ENCODE results near the gene FARS2. TPM values are rescaled to one million over a fixed set of nuclear protein-coding genes. Genes with fewer than 3 reads are reported as not detected.

Gene FARS2
- total and polyA plus RNA-seq, 2 of the 13 experiments (the other 11 are each of a cell fraction or from before 2014, with no cell fraction given), result 15.4 to 26.0 TPM

DNA sequence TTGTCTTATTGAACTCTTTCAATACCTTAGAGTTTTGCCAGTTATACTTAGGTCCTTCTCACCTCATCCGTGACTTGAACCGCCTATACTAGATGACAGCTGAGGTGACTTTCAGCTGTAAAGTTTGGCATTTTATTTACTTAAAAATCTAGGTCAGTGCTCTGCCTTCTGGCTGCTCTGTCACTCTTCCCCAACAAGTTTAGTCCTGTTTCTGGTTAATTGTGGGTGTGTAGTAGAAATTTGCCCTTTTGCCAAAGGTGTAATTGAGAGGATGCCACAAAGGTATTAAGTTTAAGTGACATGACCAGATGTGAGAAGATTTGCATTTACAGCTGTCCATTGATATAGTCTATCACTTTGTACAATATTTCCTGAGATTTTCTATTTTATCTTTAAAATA lies 106.2 kb downstream of the FARS2 start:
- Histone ChIP-seq H4K20me1 (ENCODE audit: insufficient read depth, low read length) (no peaks in the 10 kb centered on the region), H3K4me3 (replicated peaks in 1 of 3; ENCODE audit: insufficient read depth in 1 of 3, low read depth in 2 of 3, low read length in 3 of 3) (no peak overlapping the region), H3K4me2 (ENCODE audit: low read depth, low read length) (no peak overlapping the region), H3K79me2 (ENCODE audit: insufficient read depth, low read length) (no peaks in the 10 kb centered on the region), H3K27ac (ENCODE audit: extremely low read length, insufficient read depth, low read length) (no peak overlapping the region), H3K4me1 (ENCODE audit: insufficient read depth, low read length) (no peaks in the 10 kb centered on the region), H3K9me3 (ENCODE audit: low read length) (no peaks in the 10 kb centered on the region), H3K36me3 (replicated peaks in 1 of 2; ENCODE audit: control insufficient read depth in 1 of 2, insufficient read depth in 2 of 2, low read length in 2 of 2) (peaks cover 0 to 3% of the 10 kb centered on the region in 2 experiments; a peak in 2 of 5 replicates), H3K27me3 (ENCODE audit: control insufficient read depth in 1 of 2, insufficient read depth in 2 of 2, low read length in 2 of 2) (no peaks in the 10 kb centered on the region), H2AFZ (ENCODE audit: low read length) (no peak overlapping the region), H3K9ac (ENCODE audit: insufficient read depth, low read depth, low read length) (no peak overlapping the region)
- intact Hi-C loops (cut with micrococcal nuclease; ENCODE audit: unreplicated experiment) (no loop called here), in situ Hi-C loops (cut with HindIII; ENCODE audit: extremely low pct_ligation_motif_present, low pct_unique_long_range_greater_than_20kb) (no loop called here)
- FAIRE-seq (no peak), DNase-seq (ENCODE audit: low spot score) (no peak), ATAC-seq (no peak)
- 93% methylated on average over 2 of the region's 2 CpGs for WGBS (ENCODE audit: low lambda C conversion rate)
- no peak for TF ChIP-seq ZNF225 (CRISPR knock-in tag; IDR thresholded peaks at IDR 0.05)
- TF ChIP-seq ZNF775 (CRISPR knock-in tag; IDR thresholded peaks at IDR 0.05; ENCODE audit: borderline replicate concordance), result no peak
- no peak for TF ChIP-seq JUNB (CRISPR knock-in tag; IDR thresholded peaks at IDR 0.05; ENCODE audit: borderline replicate concordance)
- no peak for TF ChIP-seq ZNF234 (CRISPR knock-in tag; conservative IDR thresholded peaks at IDR 0.05)
- TF ChIP-seq GLI4 (CRISPR knock-in tag; IDR thresholded peaks at IDR 0.05; ENCODE audit: borderline replicate concordance), result no peak
- TF ChIP-seq, protein P1, sequence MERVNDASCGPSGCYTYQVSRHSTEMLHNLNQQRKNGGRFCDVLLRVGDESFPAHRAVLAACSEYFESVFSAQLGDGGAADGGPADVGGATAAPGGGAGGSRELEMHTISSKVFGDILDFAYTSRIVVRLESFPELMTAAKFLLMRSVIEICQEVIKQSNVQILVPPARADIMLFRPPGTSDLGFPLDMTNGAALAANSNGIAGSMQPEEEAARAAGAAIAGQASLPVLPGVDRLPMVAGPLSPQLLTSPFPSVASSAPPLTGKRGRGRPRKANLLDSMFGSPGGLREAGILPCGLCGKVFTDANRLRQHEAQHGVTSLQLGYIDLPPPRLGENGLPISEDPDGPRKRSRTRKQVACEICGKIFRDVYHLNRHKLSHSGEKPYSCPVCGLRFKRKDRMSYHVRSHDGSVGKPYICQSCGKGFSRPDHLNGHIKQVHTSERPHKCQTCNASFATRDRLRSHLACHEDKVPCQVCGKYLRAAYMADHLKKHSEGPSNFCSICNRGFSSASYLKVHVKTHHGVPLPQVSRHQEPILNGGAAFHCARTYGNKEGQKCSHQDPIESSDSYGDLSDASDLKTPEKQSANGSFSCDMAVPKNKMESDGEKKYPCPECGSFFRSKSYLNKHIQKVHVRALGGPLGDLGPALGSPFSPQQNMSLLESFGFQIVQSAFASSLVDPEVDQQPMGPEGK (CRISPR knock-in tag; IDR thresholded peaks at IDR 0.05), result no peak
- TF ChIP-seq DDIT3 (CRISPR knock-in tag; IDR thresholded peaks at IDR 0.05), result no peak
- no TSS peak for BruUV-seq (replicated peaks)
- ChIA-PET CTCF (ENCODE audit: low intra/inter-chr PET ratio, low total read pairs) (no interaction called here), POLR2A (no interaction called here)

Measured in HepG2 (cell line).